GM21390 (cell line): ENCODE results near the gene HOGA1.
"Not testable (repeated sequence)": the region's sequence is repeated elsewhere in the genome, so short reads cannot be mapped to it uniquely, and the experiment has no call there.

ENCODE experiments used
- ATAC-seq: cut with Tn5 transposase; IDR thresholded peaks from one replicate; pipeline ENCODE4 v1.9.1; 2021; ENCODE audit not compliant: unreplicated experiment

Gene HOGA1

DNA sequence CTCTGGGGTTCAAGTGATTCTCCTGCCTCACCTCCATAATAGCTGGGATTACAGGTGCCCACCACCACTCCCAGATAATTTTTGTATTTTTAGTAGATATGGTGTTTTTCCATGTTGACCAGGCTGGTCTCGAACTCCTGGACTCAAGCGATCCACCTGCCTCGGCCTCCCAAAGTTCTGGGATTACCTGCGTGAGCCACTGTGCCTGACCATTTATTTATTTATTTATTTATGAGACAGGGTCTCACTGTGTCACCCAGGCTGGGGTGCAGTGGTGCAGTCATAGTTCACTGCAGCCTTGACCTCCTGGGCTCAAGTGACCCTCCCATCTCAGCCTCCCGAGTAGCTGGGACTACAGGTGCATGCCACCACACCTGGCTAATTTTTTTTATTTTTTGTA, 29.9 kb upstream of the HOGA1 start:
- ATAC-seq = not testable (repeated sequence)

DNA sequence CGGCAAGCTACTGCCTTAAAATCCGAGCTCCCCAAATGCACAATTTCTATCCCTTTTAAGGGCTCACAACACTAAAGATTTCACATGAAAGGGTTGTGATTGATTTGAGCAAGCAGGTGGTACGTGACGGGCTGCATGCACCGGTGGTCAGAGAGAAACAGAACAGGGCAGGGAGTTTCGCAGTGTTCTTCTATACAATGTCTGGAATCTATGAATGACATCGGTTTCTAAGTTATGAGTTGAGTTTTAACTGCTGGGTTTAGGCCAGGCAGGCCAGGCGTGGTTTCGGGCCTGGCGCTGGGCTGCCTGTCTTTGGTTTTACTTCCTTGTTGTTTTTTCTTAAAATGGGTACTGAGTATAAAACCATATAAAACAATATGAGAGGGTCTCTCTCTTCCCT, 28.6 kb upstream of the HOGA1 start:
- not testable (repeated sequence) for ATAC-seq

DNA sequence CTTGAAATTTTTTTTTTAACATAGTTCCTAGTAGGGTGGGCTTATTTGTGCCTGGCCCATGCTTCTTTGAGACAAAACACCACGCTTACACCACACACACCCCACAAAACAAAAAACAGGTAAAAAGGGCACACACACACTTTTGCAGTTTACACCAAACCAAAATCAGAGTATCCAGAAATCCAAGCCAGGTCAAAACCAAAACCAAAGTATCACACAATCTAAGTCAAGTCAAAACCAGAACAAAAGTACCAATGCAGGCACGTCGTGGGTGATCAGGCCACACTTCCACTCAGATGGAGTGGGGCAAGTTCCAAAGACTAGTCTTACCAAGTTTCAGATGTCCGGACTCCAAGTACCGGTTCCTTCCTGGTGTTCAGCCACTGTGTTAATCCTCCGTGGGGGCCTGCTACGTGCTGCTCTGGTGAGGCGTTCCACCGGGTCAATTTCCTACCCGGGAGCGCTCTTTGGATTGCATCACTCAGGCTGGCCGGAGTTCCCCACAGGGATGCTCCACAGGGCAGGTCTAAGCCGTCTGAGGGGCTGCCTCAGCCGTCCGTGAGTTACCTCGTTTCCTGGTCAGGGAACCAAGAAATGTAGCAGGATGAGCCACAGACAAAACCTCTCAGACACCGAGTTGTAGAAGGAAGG, 23.3 kb upstream of the HOGA1 start:
- ATAC-seq = not testable (repeated sequence)

DNA sequence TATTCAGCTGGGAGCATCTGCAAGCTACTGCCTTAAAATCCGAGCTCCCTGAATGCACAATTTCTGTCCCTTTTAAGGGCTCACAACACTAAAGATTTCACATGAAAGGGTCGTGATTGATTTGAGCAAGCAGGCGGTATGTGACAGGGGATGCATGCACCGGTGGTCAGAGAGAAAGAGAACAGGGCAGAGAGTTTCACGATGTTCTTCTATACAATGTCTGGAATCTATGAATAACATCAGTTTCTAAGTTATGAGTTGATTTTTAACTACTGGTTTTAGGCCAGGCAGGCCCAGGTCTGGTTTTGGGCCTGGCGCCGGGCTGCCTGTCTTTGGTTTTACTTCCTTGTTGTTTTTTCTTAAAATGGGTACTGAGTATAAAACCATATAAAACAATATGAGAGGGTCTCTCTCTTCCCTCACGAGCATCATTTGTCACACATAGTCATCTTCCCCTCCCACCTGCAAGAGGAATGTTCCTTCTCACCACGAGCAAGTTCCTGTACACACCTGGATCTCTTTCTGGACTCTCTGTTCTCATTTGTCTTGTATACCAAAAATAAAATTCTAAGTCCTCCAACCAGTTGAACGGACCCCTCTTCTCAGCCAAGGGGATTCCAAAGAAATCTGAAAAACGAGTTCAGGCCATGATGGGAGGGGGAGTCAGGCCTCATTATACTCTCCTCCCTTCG, 22.7 kb upstream of the HOGA1 start:
- ATAC-seq = not testable (repeated sequence)

DNA sequence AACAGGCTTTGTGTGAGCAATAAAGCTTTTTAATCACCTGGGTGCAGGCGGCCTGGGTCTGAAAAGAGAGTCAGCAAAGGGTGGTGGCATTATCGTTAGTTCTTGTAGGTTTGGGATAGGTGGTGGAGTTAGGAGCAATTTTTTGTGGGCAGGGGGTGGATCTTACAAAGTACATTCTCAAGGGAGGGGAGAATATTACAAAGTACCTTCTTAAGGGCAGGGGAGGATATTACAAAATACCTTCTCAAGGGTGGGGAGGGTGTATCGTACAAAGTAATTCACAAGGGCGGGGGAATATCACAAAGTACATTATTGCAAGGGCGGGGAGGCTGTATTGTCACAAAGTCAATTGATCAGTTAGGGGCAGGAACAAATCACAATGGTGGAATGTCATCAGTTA, 21.9 kb upstream of the HOGA1 start:
- ATAC-seq = not testable (repeated sequence)

DNA sequence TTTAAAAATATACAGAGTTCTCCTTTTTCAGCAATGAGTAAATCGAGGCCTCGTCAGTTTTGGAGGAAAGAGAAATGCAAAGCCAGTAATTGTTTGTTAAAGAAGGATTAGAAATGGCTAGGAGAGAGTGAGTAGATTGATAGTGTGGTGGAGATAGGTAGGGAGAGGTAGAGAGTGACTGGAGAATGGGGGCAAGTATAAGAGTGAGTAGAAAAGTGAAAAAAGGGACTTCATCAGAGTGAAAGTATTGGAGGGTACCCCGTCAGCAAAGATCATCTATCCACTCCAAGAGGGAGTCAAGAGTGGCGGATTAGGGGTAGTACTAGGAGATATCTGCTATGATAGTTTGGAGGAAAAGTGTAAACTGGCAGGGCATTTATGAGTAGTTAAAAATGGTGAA, 20.9 kb upstream of the HOGA1 start:
- no peak for ATAC-seq

DNA sequence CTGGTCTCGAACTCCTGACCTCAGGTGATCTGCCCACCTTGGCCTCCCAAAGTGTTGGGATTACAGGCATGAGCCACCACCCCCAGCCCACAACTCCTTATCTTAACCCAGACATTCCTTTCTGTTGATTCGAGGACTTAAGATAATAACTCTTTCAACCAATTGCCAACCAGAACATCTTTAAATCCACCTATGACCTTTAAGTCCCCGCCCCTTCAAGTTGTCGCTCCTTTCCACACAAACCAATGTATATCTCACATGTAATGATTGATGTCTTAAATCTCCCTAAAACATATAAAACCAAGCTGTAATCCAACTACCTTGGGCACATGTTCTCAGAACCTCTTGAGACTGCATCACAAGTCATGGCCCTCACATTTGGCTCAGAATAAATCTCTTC, 19.4 kb upstream of the HOGA1 start:
- ATAC-seq = no peak

DNA sequence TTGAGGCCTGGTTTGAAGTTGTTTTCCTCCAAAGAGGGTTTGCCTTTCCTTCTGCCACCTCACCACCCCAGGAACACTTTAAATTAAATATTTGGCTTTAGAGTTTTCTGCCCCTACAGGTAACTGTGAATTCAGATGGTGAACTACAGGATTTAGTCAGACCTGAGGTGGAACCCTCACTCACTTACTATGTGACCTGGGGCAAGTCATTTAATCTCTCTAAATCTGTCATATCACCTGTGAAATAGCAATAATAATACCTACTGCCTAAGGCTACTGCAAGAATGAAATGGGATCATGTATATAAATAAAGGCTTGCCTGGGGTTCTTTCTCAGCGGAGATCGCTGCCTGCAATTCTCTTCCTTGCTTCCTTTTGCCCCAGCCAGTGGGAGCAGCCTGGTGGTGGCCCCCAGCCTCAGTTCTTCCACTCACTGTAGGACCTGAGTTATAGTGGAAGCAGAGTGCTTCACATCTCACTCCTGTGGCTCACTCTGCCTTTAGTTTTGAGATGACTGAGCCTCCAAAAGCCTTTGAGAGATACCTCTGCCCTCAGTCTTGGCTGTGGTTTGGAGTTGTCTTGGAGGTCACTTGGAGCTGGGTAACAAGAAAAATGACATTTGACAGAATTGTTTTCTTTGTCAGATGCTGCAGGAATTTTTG, 17.7 kb upstream of the HOGA1 start:
- no peak for ATAC-seq

DNA sequence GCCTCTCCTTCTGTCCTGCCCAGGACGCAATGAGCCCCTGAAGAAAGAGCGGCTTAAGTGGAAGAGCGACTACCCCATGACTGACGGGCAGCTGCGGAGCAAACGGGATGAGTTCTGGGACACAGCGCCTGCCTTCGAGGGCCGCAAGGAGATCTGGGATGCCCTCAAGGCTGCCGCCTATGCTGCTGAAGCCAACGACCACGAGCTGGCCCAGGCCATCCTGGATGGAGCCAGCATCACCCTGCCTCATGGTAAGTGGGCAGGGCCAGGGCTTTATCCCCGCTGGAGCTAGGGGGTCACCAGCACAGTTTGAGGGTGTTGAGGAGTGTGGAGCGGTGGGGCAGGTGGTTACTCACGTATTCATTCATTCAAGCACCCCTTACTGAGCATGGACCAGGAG, 16.3 kb upstream of the HOGA1 start:
- ATAC-seq = no peak

DNA sequence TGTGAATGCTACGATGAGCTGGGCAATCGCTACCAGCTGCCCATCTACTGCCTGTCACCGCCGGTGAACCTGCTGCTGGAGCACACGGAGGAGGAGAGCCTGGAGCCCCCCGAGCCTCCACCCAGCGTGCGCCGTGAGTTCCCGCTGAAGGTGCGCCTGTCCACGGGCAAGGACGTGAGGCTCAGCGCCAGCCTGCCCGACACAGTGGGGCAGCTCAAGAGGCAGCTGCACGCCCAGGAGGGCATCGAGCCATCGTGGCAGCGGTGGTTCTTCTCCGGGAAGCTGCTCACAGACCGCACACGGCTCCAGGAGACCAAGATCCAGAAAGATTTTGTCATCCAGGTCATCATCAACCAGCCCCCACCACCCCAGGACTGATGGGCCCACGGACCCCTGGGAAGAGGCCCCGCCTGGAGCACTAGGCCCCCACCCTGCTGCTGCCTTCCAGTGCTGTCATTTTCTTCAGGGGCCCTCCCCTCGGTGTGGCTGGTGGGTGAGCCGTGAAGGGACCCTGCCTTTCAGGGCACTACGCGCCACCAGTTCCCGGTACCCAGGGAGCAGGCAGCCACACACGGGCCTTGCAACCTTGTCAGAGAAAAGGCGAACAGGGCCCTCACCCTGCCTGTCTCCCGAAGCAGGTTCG, 13.9 kb upstream of the HOGA1 start:
- no peak for ATAC-seq

DNA sequence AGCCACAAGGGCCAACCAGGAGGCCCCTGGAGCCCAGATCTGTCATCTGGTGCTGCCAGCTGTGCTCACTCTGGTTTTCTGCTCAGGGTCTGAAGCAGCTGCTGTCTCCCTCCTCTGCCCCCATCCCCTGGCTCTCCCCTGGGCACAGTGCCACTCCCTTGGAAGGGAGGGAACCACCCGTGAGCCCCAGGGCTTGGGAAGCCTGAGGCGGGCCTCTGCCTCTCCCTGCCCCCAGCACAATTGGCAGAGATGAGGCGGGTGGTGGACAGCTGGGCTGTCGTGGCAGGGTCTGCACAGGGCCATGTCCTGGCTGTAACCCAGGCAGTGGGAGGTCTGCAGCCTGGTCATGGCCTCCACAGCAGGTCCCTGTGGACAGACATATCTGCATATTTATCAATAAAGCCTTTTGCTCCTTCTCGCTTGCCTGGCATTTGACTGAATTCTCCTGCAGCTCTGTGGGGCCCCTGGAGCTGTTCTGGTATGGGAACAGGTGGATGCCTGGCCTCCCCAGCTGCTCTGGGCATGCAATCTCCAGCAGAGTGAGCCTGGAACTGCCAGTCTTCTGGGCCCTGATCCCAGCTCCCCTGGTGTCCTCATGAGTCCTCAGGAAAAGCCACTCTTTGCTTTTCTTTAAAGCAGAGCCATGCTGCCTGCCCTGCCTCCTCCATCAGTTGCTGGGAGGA, 13.3 kb upstream of the HOGA1 start:
- no peak for ATAC-seq

DNA sequence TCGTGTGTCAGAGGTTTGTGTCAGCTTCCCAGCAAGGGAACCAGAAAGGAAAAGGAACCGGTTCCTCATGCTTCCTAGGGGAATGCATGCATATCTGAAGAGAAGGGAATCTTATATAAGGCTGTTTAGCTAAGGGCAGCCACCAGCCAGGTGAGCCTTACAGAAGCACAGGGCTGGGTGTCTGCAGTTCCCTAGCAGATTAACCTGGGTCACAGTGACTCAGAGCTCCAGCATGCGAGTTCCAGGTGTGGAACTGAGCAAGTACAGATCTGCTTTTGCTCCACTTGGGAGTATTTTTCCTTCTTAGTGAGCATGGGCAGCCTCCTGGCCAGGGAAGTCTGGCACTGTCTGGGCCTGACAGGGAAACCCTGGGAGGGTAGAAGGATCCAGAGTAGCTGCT, 12.6 kb upstream of the HOGA1 start:
- no peak for ATAC-seq

DNA sequence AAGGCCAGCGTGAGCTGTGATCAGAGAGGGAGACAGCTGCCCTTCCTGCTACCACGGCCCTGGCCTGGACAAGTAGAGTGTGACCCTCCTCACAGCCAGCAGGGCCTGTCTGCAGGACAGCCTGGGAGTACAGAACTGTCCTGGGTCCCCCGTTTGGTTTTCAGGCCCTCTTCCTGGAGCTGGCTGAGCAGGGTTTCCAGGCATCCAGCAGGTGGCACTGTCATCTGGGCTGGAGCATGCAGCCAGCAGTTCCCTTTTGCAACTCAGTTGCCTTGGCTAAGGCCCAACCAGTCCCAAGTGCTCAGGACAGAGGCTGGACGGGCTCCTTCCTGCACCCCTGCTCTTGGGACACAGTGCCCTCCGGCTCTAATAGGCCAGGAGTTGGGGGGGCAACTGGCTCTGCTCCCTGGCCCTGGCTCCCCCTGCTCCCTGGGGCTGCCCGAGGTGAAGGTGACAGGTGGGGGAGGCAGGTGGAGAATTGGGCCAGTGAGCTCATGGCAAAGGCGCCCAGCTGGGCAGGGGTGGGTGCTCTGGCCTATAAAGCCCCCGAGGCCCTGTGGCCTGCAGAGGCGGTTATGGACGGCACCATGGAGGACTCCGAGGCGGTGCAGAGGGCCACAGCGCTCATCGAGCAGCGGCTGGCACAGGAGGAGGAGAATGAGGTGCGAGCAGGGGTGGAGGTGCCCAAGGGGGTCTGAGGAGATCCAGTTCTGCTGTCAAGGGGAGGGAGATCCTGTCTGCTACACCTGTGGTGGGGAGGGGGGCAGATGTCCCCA, 11.8 kb upstream of the HOGA1 start, which contains the start of gene ANKRD2:
TSS of gene ANKRD2 (plus strand) at position 566 of the 776 bp plus-strand sequence. CDS start at position 576, 10 bp downstream.
- no peak for ATAC-seq

DNA sequence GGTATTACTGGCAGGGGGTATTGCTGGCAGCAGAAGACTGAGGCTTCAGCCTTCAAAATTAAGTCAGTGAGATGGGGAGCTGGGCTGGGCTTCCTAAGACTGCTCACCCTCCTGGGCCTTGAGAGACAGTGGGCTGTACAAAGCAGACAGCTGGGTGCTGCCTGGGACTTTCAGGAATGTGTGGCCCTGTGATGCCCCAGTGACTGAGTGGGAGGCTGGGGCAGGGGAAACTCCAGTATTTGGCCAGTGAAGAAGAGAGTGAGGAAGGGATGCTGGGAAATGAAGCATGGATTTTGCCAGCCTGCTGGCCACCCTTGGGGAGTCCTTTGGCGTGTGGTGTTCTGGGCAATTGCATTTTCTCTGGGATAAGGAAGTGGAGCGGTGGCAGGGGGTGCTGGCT, 11.2 kb upstream of the HOGA1 start:
- ATAC-seq = no peak

DNA sequence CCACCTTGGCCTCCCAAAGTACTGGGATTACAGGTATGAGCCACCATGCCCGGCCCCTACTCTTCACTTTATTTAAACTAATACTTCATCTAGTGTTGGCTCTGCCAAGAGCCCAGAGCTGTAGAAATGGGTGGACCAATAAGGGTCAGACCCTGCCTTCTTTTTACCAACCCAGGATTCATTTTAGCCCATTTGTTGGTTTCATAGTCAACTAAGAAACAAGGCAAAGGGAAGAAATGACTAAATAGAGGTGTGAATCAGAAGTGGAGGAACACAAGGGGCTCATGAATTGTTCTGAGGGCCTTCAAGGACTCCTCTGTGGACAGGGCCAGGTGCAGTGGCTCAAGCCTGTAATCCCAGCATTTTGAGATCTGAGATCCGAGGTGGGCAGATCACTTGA, 10.5 kb upstream of the HOGA1 start:
- no peak for ATAC-seq

DNA sequence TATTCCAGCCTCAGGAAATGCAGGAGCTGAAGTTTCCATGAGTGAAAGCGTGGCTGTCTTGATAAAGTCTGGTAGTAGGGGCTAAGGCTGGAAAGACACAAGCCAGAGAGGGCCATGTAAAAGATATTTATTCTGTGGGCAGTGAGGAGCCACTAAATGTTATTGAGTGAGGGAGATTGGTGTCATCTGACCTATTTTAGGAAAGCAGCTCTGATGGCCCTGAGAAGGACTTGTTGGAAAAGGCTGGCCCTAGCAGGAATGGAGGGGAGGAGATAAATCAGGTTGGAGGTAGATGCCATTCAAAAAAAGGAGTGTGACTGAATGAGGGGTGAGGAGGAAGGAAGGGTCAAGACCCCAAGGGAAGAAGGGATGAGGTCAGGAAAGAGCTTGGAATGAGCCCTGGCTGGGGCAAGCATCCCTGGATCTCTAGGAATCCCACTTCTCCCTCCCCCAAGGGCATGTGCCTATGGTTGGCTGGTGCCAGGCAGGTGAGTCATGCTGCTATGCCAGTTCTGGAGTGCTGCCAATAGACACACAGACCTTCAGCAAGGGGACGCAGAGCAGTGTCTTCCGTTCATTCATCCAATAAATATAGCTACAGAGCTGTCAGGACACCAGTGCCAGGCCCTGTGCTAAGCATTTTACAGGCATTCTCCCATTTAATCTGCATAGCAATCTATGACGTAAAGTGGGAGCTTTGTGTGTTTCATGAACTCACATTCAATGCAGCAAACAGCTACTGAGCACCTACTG, 9.6 kb upstream of the HOGA1 start:
- ATAC-seq = no peak

DNA sequence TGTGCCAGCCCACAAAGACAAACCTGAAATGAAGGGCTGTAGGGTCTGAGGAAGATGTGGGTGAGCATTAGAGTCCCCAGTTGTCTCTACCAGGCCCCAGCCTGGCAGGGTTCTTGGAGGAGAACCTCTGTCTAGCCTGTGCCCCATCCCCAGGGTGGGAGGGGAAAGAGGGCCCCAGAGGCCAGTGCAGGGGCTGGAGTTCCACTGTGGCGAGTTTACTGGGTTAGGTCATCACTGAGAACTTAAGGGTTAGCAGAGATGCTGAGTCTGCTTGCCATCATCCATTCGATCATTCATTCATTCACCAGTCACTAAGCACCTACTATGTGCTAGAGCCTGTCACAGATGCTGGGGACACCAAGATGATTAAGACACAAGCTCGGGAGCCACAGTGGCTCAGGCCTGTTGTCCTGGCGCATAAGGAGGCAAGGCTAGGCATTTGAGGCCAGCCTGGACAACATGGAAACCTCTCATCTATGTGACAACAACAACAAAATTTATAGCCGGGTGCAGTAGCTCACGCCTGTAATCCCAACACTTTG, 9.0 kb upstream of the HOGA1 start:
- ATAC-seq = no peak

DNA sequence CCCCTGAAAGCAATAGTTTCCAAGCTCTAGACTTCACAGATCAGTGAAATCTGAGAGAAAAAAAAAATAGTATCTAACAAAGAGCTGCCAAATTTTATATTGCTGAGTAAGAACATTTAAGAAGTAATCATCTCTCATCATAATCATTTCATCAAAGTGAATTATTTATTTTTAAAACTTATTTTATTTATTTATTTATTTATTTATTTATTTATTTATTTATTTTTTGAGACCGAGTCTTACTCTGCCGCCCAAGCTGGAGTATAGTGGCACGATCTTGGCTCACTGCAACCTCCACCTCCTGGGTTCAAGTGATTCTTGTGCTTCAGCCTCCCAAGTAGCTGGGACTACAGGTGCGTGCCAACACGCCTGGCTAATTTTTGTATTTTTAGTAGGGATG, 7.7 kb upstream of the HOGA1 start:
- ATAC-seq = not testable (repeated sequence)

DNA sequence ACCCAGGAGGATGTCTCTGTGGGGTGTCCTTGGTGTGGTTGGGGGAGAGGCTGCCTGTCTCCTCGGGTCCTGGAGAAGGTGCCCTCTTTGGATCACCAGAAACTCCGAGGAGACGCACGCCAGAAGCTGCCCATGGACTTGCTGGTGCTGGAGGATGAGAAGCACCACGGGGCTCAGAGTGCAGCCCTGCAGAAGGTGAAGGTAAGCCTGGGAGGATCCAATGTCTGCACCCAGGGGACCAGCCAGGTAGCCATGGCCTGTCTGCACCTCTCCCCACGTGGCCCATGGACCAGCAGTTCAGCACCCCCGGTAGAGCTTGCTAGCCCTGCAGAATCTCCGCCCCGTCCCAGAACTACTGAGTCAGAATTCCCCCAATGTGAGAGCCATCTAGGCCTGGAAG, 6.5 kb upstream of the HOGA1 start:
- ATAC-seq = no peak
